HepG2 (cell line): ENCODE measurements around the gene TBC1D4. TPM values are rescaled to one million over a fixed set of nuclear protein-coding genes. Genes with fewer than 3 reads are reported as not detected.

Experiments
- CBX5 ChIP-seq: sonication (generic); formaldehyde crosslinking; IDR thresholded peaks from 2 replicates; pipeline ENCODE4 v1.4.0; 2020; ENCODE audit warnings: missing genetic modification reagents, borderline replicate concordance
- GABPA ChIP-seq, 2 experiments: IDR thresholded peaks; 2 replicates each; pipeline ENCODE4 v1.6.1; 2011 to 2016; ENCODE audit warnings: low read depth in 2 of 2, low read length in 1 of 2, missing biosample characterization in 1 of 2, missing genetic modification characterization in 1 of 2
- KLF11 ChIP-seq: IDR thresholded peaks from 2 replicates; pipeline ENCODE4 v1.6.1; 2016; ENCODE audit warnings: missing compliant biosample characterization
- LCORL ChIP-seq, 2 experiments: fragments of 450-650 bp in 1 of 2; sonication (generic) in 1 of 2; formaldehyde crosslinking in 1 of 2; IDR thresholded peaks; 2 replicates each; pipeline versions ENCODE4 v1.5.0 to v1.6.1; 2017 to 2020; ENCODE audit warnings: antibody characterized with exemption in 1 of 2, missing genetic modification reagents in 1 of 2
- MAFK ChIP-seq, 2 experiments: IDR thresholded peaks in 1 of 2; conservative IDR thresholded peaks in 1 of 2; 2 replicates each; pipeline ENCODE4 v1.6.1; 2011; ENCODE audit warnings: improper control_type of control experiment in 2 of 2, low read length in 2 of 2
- MXD3 ChIP-seq: IDR thresholded peaks from 2 replicates; pipeline ENCODE4 v1.6.1; 2016; ENCODE audit warnings: mild to moderate bottlenecking, missing biosample characterization, missing genetic modification reagents
- NRL ChIP-seq: sonication (generic); formaldehyde crosslinking; IDR thresholded peaks from 2 replicates; pipeline ENCODE4 v1.5.0; 2020; ENCODE audit warnings: missing genetic modification reagents, mild to moderate bottlenecking, moderate library complexity, borderline replicate concordance
- POLR2AphosphoS5 ChIP-seq: IDR thresholded peaks from 2 replicates; pipeline ENCODE4 v1.6.1; 2012; ENCODE audit warnings: low read depth, low read length
- RBFOX2 ChIP-seq: fragments of 200-400 bp; formaldehyde crosslinking; IDR thresholded peaks from 2 replicates; pipeline ENCODE4 v1.6.1; 2017; ENCODE audit warnings: low read depth, mild to moderate bottlenecking, low read length
- STAT6 ChIP-seq: sonication (generic); formaldehyde crosslinking; IDR thresholded peaks from 2 replicates; pipeline ENCODE4 v1.4.0; 2020; ENCODE audit warnings: missing genetic modification reagents, mild to moderate bottlenecking, borderline replicate concordance
- TBP ChIP-seq: sonication (generic); formaldehyde crosslinking; IDR thresholded peaks from 2 replicates; pipeline ENCODE4 v1.5.0; 2020; ENCODE audit warnings: missing genetic modification reagents
- TERF1 ChIP-seq: sonication (generic); formaldehyde crosslinking; IDR thresholded peaks from 2 replicates; pipeline ENCODE4 v1.8.0; 2022; ENCODE audit warnings: mild to moderate bottlenecking, missing genetic modification reagents, moderate library complexity
- U2AF2 ChIP-seq: fragments of 200-400 bp; formaldehyde crosslinking; IDR thresholded peaks from 2 replicates; pipeline ENCODE4 v1.6.1; 2017; ENCODE audit warnings: low read depth, mild to moderate bottlenecking, low read length
- ZBTB20 ChIP-seq: sonication (generic); formaldehyde crosslinking; IDR thresholded peaks from 2 replicates; pipeline ENCODE4 v1.8.1; 2023; ENCODE audit warnings: missing genetic modification reagents, low read depth, mild to moderate bottlenecking, borderline replicate concordance
- ZC3H13 ChIP-seq: sonication (generic); formaldehyde crosslinking; IDR thresholded peaks from 2 replicates; pipeline ENCODE4 v1.8.1; 2023; ENCODE audit warnings: mild to moderate bottlenecking, missing genetic modification reagents, moderate library complexity
- ZNF414 ChIP-seq: sonication (generic); formaldehyde crosslinking; IDR thresholded peaks from 2 replicates; pipeline ENCODE4 v1.5.0; 2020; ENCODE audit warnings: missing genetic modification reagents
- ZNF503 ChIP-seq: sonication (generic); formaldehyde crosslinking; IDR thresholded peaks from 2 replicates; pipeline ENCODE4 v1.4.0; 2020; ENCODE audit warnings: missing genetic modification reagents
- ZNF556 ChIP-seq: sonication (generic); formaldehyde crosslinking; IDR thresholded peaks from 2 replicates; pipeline ENCODE4 v1.4.0; 2020; ENCODE audit warnings: mild to moderate bottlenecking, missing genetic modification reagents, borderline replicate concordance
- ZNF605 ChIP-seq: sonication (generic); formaldehyde crosslinking; IDR thresholded peaks from 2 replicates; pipeline ENCODE4 v1.8.0; 2022; ENCODE audit warnings: mild to moderate bottlenecking, missing genetic modification reagents
- ZNF616 ChIP-seq: sonication (generic); formaldehyde crosslinking; IDR thresholded peaks from 2 replicates; pipeline ENCODE4 v1.5.0; 2020; ENCODE audit warnings: low read depth, mild to moderate bottlenecking, missing genetic modification reagents
- ZNF749 ChIP-seq: sonication (generic); formaldehyde crosslinking; IDR thresholded peaks from 2 replicates; pipeline ENCODE4 v1.8.0; 2022; ENCODE audit warnings: mild to moderate bottlenecking, missing genetic modification reagents, moderate library complexity, borderline replicate concordance
- ZNF878 ChIP-seq: sonication (generic); formaldehyde crosslinking; IDR thresholded peaks from 2 replicates; pipeline ENCODE4 v1.8.1; 2023; ENCODE audit warnings: mild to moderate bottlenecking, missing genetic modification reagents, moderate library complexity
- polyA plus RNA-seq, 8 experiments: library from polyadenylated mRNA; depleted of rRNA in 3 of 8; stranded (reverse) in 7 of 8; unstranded in 1 of 8; fragments of >200 nt; fragmentation: Illumina TruSeq in 4 of 8; extraction: Trizol in 4 of 8; gene quantifications; 2 replicates each; pipeline versions ENCODE4 v1.2.1 to v1.2.3, GENCODE V29; 2011 to 2016; ENCODE audit warnings: low read depth in 4 of 8, missing spikeins in 1 of 8, mixed read lengths in 1 of 8; ENCODE audit not compliant: insufficient read depth in 1 of 8
- total RNA-seq, 5 experiments: library from RNA; depleted of rRNA; stranded (reverse); fragments of >200 nt; fragmentation: Illumina TruSeq; extraction: Trizol; gene quantifications; 2 replicates each; pipeline ENCODE4 v1.2.3, GENCODE V29; 2016; ENCODE audit warnings: low read depth in 1 of 5

TBC1D4 gene
- total and polyA plus RNA-seq, 2 of the 13 experiments (the other 11 are each of a cell fraction or from before 2014, with no cell fraction given) = 35.9 to 64.4 TPM

GRCh38 chr13:75458696-75459422 is 23.1 kb downstream of the TBC1D4 start (continued):
- 0 out of 2 replicates have a peak, but pooled peaks have one; percentile 41 for TF ChIP-seq ZNF605 (CRISPR knock-in tag)
- no peak for TF ChIP-seq MAFK (conservative IDR thresholded peaks at IDR 0.05 in 1 of 2, IDR thresholded peaks at IDR 0.05 in 1 of 2; ENCODE audit: low read length in 2 of 2)
- TF ChIP-seq ZNF556 (CRISPR knock-in tag) = peak; percentile 70; the same call in 1 of the 2 replicates
- 0 out of 2 replicates have a peak, but pooled peaks have one; percentile 55 for TF ChIP-seq MXD3 (CRISPR knock-in tag)
- peak; percentile 72 for TF ChIP-seq ZNF503 (CRISPR knock-in tag)
- peak; percentile 89; the same call in 1 of the 2 replicates for TF ChIP-seq CBX5 (CRISPR knock-in tag)
- 0 out of 2 replicates have a peak, but pooled peaks have one; percentile 53 for TF ChIP-seq ZC3H13 (CRISPR knock-in tag)
- peak; percentile 76; the same call in 1 of the 2 replicates for TF ChIP-seq POLR2AphosphoS5
- peak; percentile 69; the same call in 1 of the 2 replicates for TF ChIP-seq ZNF414
- TF ChIP-seq LCORL (IDR thresholded peaks at IDR 0.05) = no peak
- TF ChIP-seq LCORL (CRISPR knock-in tag; IDR thresholded peaks at IDR 0.05) = peak; percentile 80
- TF ChIP-seq U2AF2 = no peak
- TF ChIP-seq NRL (CRISPR knock-in tag) = no peak
- no peak for TF ChIP-seq TERF1
- no peak for TF ChIP-seq KLF11 (CRISPR knock-in tag)
- peak; percentile 92 for TF ChIP-seq ZNF878 (CRISPR knock-in tag)
- TF ChIP-seq ZNF616 (CRISPR knock-in tag) = no peak
- peak; percentile 76; the same call in 1 of the 2 replicates for TF ChIP-seq ZNF749 (CRISPR knock-in tag)
- no peak for TF ChIP-seq STAT6 (CRISPR knock-in tag)
- no peak for TF ChIP-seq TBP (CRISPR knock-in tag)
- TF ChIP-seq RBFOX2 = peak; percentile 47
- no peak for TF ChIP-seq GABPA (IDR thresholded peaks at IDR 0.05; ENCODE audit: low read depth, low read length)
- TF ChIP-seq GABPA (CRISPR knock-in tag; IDR thresholded peaks at IDR 0.05; ENCODE audit: low read depth) = peak; percentile 83
- peak; percentile 70; the same call in 1 of the 2 replicates for TF ChIP-seq ZBTB20 (CRISPR knock-in tag)
